Fibroblast of lung (primary cell): ENCODE data around the gene SPON2. TPM values are rescaled to one million over a fixed set of nuclear protein-coding genes. Genes with fewer than 3 reads are reported as not detected.
A peak's percentile ranks its signal among the peaks of the same experiment; 100 is the strongest.

Source experiments
- DNase-seq, 2 donors: peaks; one replicate each; pipeline versions ENCODE4 v3.0.0 to v3.0.0-alpha.2; 2010; ENCODE audit warnings: low read depth in 2 of 2
- H2AFZ ChIP-seq: 2 replicates; pipeline ENCODE4 v1.5.1; 2012; ENCODE audit warnings: low read length, control low read depth, inconsistent platforms
- H3K27ac ChIP-seq: 2 replicates; pipeline ENCODE4 v1.5.1; 2011; ENCODE audit warnings: low read length, control low read depth; ENCODE audit not compliant: insufficient read depth
- H3K27me3 ChIP-seq: 2 replicates; pipeline ENCODE4 v1.5.1; 2011; ENCODE audit warnings: mild to moderate bottlenecking, low read length; ENCODE audit not compliant: control insufficient read depth, insufficient read depth
- H3K36me3 ChIP-seq: 2 replicates; pipeline ENCODE4 v1.5.1; 2011; ENCODE audit warnings: low read length; ENCODE audit not compliant: control insufficient read depth, insufficient read depth
- H3K4me1 ChIP-seq: 2 replicates; pipeline ENCODE4 v1.5.1; 2011; ENCODE audit warnings: low read length; ENCODE audit not compliant: control insufficient read depth, insufficient read depth; ENCODE audit errors: extremely low read depth
- H3K4me2 ChIP-seq: 2 replicates; pipeline ENCODE4 v1.5.1; 2011; ENCODE audit warnings: low read length, control low read depth; ENCODE audit not compliant: insufficient read depth; ENCODE audit errors: extremely low read depth
- H3K4me3 ChIP-seq, 4 experiments: fragments of 200-600 bp in 1 of 4; sonication (generic) in 1 of 4; replicated peaks in 1 of 4; 2 replicates each; pipeline ENCODE4 v1.5.1; 2011 to 2016; ENCODE audit warnings: low read length in 4 of 4, low read depth in 3 of 4, mild to moderate bottlenecking in 3 of 4, control low read depth in 2 of 4, inconsistent platforms in 1 of 4, mixed read lengths in 1 of 4; ENCODE audit not compliant: insufficient read depth in 1 of 4; ENCODE audit errors: control extremely low read depth in 1 of 4
- H3K79me2 ChIP-seq: 2 replicates; pipeline ENCODE4 v1.5.1; 2012; ENCODE audit warnings: mild to moderate bottlenecking, low read length, inconsistent platforms; ENCODE audit not compliant: control insufficient read depth, insufficient read depth
- H3K9ac ChIP-seq: 2 replicates; pipeline ENCODE4 v1.5.1; 2011; ENCODE audit warnings: mild to moderate bottlenecking, low read length, control low read depth; ENCODE audit not compliant: insufficient read depth
- H3K9me3 ChIP-seq: 2 replicates; pipeline ENCODE4 v1.5.1; 2012; ENCODE audit warnings: low read depth, low read length; ENCODE audit not compliant: control insufficient read depth, insufficient read depth
- H4K20me1 ChIP-seq: 2 replicates; pipeline ENCODE4 v1.5.1; 2011; ENCODE audit warnings: low read length; ENCODE audit not compliant: control insufficient read depth, insufficient read depth; ENCODE audit errors: extremely low read depth
- EZH2 ChIP-seq: IDR thresholded peaks from 2 replicates; pipeline ENCODE4 v1.5.1; 2012; ENCODE audit warnings: low read length, control low read depth, mild to moderate bottlenecking; ENCODE audit errors: missing control alignments
- polyA minus RNA-seq: library from RNA; depleted of rRNA, polyadenylated mRNA; stranded (reverse); fragments of >200 nt; gene quantifications from 2 replicates; pipeline ENCODE4 v1.2.3, GENCODE V29; 2011; ENCODE audit warnings: low replicate concordance
- polyA plus RNA-seq, 2 donors: library from polyadenylated mRNA; depleted of rRNA in 1 of 2; stranded (reverse) in 1 of 2; unstranded in 1 of 2; fragments of >200 nt; gene quantifications; 2 replicates each; pipeline ENCODE4 v1.2.1, GENCODE V29; 2011 to 2012; ENCODE audit warnings: missing spikeins in 1 of 2
- total RNA-seq: library from RNA; depleted of rRNA; stranded (reverse); fragments of >200 nt; gene quantifications from 2 replicates; pipeline ENCODE4 v1.2.1, GENCODE V29; 2014
- TF ChIP-seq, protein P1 (sequence below), 2 donors: IDR thresholded peaks in 1 of 2; conservative IDR thresholded peaks in 1 of 2; 1 replicate in 1 of 2; 2 replicates in 1 of 2; pipeline ENCODE4 v1.5.1; 2011 to 2012; ENCODE audit warnings: low read length in 2 of 2, control low read depth in 1 of 2, inconsistent platforms in 1 of 2, low read depth in 1 of 2, mild to moderate bottlenecking in 1 of 2

The SPON2 gene
- total RNA-seq (261 and 367 TPM in 2 replicates), polyA plus RNA-seq (179 and 189 TPM in 2 replicates), polyA minus RNA-seq (88.2 and 101 TPM in 2 replicates)
- polyA plus RNA-seq (2012) = 431 and 600 TPM in 2 replicates

DNA sequence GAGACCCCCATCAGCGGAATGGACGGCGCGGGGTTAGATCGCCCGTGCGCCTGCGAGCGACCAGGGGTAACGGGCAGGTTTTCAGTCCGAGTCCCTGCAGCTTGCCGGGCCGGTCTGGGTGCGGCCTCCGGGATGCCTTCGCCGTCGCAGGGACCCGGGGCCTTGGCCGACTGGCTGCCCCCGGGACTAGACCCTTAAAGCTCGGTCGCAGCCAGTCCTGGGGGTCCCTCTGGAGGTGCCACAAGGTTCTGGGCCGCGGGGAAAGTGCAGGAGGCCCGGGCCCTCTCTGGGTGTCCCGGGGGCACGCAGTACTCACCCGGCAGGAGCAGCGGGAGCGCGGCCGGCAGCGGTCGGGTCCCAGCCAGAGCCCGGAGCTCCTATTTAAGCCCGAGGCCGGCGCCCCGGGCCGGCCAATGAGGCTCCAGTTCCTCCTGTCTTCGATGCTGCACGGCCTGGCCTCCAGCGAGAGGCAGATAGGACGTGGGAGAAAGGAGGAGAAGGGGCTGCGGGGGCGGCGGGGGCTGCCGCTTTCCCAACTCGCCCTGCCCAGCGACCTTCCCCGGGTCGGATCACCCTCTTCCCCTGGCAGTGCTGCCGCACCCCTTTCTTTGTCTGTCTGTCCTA, at the start of gene SPON2:
SPON2 (minus strand) TSS at position 356 of the 624 bp plus-strand sequence.
- Histone ChIP-seq H2AFZ (no peak within 1 kb of the TSS), H3K79me2 (peaks cover 26% of the 10 kb centered on the region), H4K20me1 (no peaks in the 10 kb centered on the region), H3K4me2 (peak within 1 kb of the TSS; percentile 66), H3K4me3 (peak within 1 kb of the TSS; percentile 66 to 82 (median 69)), H3K36me3 (peaks cover 29% of the 10 kb centered on the region), H3K9me3 (no peaks in the 10 kb centered on the region), H3K27me3 (no peaks in the 10 kb centered on the region), H3K4me1 (peaks cover 18% of the 10 kb centered on the region), H3K27ac (peak within 1 kb of the TSS; percentile 60), H3K9ac (peak within 1 kb of the TSS; percentile 71)
- no peak for TF ChIP-seq EZH2
- TF ChIP-seq, protein P1, sequence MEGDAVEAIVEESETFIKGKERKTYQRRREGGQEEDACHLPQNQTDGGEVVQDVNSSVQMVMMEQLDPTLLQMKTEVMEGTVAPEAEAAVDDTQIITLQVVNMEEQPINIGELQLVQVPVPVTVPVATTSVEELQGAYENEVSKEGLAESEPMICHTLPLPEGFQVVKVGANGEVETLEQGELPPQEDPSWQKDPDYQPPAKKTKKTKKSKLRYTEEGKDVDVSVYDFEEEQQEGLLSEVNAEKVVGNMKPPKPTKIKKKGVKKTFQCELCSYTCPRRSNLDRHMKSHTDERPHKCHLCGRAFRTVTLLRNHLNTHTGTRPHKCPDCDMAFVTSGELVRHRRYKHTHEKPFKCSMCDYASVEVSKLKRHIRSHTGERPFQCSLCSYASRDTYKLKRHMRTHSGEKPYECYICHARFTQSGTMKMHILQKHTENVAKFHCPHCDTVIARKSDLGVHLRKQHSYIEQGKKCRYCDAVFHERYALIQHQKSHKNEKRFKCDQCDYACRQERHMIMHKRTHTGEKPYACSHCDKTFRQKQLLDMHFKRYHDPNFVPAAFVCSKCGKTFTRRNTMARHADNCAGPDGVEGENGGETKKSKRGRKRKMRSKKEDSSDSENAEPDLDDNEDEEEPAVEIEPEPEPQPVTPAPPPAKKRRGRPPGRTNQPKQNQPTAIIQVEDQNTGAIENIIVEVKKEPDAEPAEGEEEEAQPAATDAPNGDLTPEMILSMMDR (conservative IDR thresholded peaks at IDR 0.05 in 1 of 2, IDR thresholded peaks at IDR 0.05 in 1 of 2; ENCODE audit: low read depth in 1 of 2, low read length in 2 of 2) = no peak
- DNase-seq = peak; percentile 40 to 81

DNA sequence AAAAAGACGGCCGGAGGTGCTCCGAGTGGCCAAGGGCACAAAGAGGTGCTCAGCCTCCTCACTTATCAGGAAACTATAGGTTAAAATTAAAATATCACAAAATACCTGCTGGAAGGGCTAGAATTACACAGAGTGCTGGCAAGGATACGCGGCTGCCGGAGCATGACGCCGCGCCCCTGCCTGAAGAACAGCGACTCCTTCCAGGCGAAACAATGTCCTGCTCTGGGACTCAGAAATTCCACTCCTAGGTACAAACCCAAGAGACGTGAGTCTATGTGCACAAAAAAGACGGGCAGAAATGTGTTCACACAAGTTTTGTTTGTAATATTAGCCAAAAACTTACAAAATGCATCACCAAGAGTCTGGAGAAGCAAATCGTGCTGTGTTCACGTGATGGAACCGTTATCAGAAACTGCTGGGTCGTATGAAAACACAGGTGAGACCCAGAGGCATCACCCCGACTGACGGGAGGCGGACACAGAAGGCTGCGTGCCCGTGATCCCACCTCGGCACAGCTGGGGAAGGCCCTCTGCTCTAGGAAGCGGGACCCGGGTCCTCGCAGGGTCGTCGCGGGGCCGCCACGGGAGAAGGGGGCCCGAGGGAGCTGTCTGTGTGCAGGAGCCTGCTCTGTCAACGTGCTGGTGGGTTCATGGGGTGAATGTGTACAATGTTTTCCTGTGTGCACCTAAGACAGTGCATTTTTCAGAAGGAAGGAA, 48.9 kb upstream of the SPON2 start:
- H3K79me2 ChIP-seq = peaks cover 12% of the 10 kb centered on the region
- no peak overlapping the region for H3K4me2 ChIP-seq
- H4K20me1 ChIP-seq = peaks cover 2% of the 10 kb centered on the region
- no peak for TF ChIP-seq EZH2
- TF ChIP-seq, protein P1 (conservative IDR thresholded peaks at IDR 0.05 in 1 of 2, IDR thresholded peaks at IDR 0.05 in 1 of 2; ENCODE audit: low read depth in 1 of 2, low read length in 2 of 2) = no peak
- H3K27me3 ChIP-seq = no peaks in the 10 kb centered on the region
- no peak overlapping the region for H3K9ac ChIP-seq
- no peak overlapping the region for H3K27ac ChIP-seq
- peaks cover 5% of the 10 kb centered on the region for H3K4me1 ChIP-seq
- no peaks in the 10 kb centered on the region for H3K9me3 ChIP-seq
- DNase-seq = no peak
- no peak overlapping the region for H2AFZ ChIP-seq
- peaks cover 37% of the 10 kb centered on the region for H3K36me3 ChIP-seq
- H3K4me3 ChIP-seq = no peak overlapping the region

DNA sequence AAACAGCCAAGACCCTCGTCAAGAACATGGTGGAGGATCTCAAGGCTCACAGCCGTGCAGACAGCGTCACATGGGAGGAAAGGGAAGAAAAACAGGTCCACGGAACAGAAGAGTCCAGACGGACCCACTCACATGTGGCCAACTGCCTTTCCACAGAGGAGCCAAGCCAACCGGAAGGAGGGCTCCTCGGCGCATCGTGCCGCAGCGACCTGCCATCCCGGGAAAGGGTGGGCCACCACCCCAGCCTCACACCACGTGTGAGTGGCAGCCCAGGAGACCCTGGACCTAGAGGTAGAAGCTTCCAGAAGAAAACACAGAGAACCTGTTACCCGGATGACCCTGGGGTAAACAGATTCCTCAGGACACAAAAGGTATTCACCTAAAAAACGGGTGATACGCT, 48.2 kb upstream of the SPON2 start:
- no peaks in the 10 kb centered on the region for H3K27me3 ChIP-seq
- H3K9me3 ChIP-seq = no peaks in the 10 kb centered on the region
- H3K36me3 ChIP-seq = peaks cover 41% of the 10 kb centered on the region
- no peak for DNase-seq
- no peak overlapping the region for H2AFZ ChIP-seq
- TF ChIP-seq, protein P1 (conservative IDR thresholded peaks at IDR 0.05 in 1 of 2, IDR thresholded peaks at IDR 0.05 in 1 of 2; ENCODE audit: low read depth in 1 of 2, low read length in 2 of 2) = no peak
- no peak for TF ChIP-seq EZH2
- no peak overlapping the region for H3K27ac ChIP-seq
- H3K79me2 ChIP-seq = peaks cover 12% of the 10 kb centered on the region
- no peak overlapping the region for H3K9ac ChIP-seq
- H3K4me1 ChIP-seq = peaks cover 2% of the 10 kb centered on the region
- peaks cover 2% of the 10 kb centered on the region for H4K20me1 ChIP-seq
- no peak overlapping the region for H3K4me2 ChIP-seq
- no peak overlapping the region for H3K4me3 ChIP-seq
